ENCODE measurements around the gene RCOR2. TPM values are rescaled to one million over a fixed set of nuclear protein-coding genes. Genes with fewer than 3 reads are reported as not detected.

The RCOR2 gene
- total and polyA plus RNA-seq, 2 of the 13 experiments (the other 11 are each of a cell fraction or from before 2014, with no cell fraction given) = 8.3 to 8.5 TPM

DNA sequence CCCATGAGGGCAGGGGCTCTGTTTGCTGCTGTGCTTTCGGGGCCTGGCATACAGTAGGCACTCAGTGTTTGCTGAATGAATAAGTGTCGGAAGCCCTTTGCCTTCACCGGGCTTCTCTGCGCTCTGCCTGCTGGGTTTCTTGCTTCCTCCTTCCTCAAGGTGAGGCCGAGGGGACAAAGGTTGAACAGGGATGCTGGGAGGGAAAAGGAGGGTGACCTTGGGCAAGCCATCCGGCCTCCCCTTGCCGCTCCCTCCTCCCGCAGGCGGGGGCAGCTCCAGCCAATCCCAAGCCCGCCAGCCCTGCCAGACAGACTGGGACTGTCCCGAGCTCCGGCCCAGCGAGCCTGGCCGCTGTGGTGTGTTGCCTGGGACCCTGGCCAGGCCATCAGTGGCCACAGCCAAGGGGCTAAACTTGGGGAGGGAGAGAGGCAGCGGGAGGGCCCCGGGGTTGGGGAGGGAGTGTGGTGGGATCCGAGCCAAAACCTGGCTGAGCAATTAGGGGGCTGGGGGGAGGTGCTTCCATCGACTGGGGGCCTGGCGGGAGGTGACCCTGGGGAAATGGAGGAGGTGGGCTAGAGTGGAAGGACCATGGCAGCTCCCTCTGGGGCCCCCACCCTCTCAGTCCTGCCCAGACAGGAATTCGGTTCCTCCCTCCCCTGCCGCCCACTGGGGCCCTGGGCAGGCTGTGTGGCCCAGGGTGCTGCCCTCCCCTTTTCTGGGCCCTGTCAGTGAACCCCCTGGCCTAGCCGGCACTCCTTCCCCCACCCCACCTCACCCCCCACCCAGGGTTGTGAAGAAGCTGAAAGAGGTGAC lies 3.4 kb upstream of the RCOR2 start (continued):
- TF ChIP-seq SIN3A (IDR thresholded peaks at IDR 0.05; ENCODE audit: borderline replicate concordance, low read depth, low read length) (peak; percentile 27; the same call in 1 of the 2 replicates), GPN1 (CRISPR knock-in tag; IDR thresholded peaks at IDR 0.05; ENCODE audit: borderline replicate concordance) (no peak), CENPT (CRISPR knock-in tag; IDR thresholded peaks at IDR 0.05; ENCODE audit: low read depth) (no peak), ZNF234 (CRISPR knock-in tag; conservative IDR thresholded peaks at IDR 0.05) (no peak), ZBTB38 (CRISPR knock-in tag; IDR thresholded peaks at IDR 0.05) (no peak; the same call in 1 of the 2 replicates), ZBTB8A (CRISPR knock-in tag; IDR thresholded peaks at IDR 0.05; ENCODE audit: borderline replicate concordance, low read depth) (no peak), SKI (IDR thresholded peaks at IDR 0.05; ENCODE audit: partially characterized antibody) (no peak), ZNF224 (CRISPR knock-in tag; IDR thresholded peaks at IDR 0.05) (no peak), THAP11 (CRISPR knock-in tag; IDR thresholded peaks at IDR 0.05) (peak; percentile 34; the same call in 1 of the 2 replicates), NFYC (CRISPR knock-in tag; IDR thresholded peaks at IDR 0.05) (peak; percentile 71), RBM22 (optimal IDR thresholded peaks at IDR 0.05; ENCODE audit: low read length) (no peak), HNRNPUL1 (IDR thresholded peaks at IDR 0.05; ENCODE audit: low read depth, low read length) (no peak)
- TF ChIP-seq, protein P1, sequence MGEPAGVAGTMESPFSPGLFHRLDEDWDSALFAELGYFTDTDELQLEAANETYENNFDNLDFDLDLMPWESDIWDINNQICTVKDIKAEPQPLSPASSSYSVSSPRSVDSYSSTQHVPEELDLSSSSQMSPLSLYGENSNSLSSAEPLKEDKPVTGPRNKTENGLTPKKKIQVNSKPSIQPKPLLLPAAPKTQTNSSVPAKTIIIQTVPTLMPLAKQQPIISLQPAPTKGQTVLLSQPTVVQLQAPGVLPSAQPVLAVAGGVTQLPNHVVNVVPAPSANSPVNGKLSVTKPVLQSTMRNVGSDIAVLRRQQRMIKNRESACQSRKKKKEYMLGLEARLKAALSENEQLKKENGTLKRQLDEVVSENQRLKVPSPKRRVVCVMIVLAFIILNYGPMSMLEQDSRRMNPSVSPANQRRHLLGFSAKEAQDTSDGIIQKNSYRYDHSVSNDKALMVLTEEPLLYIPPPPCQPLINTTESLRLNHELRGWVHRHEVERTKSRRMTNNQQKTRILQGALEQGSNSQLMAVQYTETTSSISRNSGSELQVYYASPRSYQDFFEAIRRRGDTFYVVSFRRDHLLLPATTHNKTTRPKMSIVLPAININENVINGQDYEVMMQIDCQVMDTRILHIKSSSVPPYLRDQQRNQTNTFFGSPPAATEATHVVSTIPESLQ (CRISPR knock-in tag; conservative IDR thresholded peaks at IDR 0.05) = no peak
- TF ChIP-seq, protein P2, sequence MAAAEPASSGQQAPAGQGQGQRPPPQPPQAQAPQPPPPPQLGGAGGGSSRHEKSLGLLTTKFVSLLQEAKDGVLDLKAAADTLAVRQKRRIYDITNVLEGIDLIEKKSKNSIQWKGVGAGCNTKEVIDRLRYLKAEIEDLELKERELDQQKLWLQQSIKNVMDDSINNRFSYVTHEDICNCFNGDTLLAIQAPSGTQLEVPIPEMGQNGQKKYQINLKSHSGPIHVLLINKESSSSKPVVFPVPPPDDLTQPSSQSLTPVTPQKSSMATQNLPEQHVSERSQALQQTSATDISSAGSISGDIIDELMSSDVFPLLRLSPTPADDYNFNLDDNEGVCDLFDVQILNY (CRISPR knock-in tag; conservative IDR thresholded peaks at IDR 0.05) = no peak
- TF ChIP-seq, protein P3, sequence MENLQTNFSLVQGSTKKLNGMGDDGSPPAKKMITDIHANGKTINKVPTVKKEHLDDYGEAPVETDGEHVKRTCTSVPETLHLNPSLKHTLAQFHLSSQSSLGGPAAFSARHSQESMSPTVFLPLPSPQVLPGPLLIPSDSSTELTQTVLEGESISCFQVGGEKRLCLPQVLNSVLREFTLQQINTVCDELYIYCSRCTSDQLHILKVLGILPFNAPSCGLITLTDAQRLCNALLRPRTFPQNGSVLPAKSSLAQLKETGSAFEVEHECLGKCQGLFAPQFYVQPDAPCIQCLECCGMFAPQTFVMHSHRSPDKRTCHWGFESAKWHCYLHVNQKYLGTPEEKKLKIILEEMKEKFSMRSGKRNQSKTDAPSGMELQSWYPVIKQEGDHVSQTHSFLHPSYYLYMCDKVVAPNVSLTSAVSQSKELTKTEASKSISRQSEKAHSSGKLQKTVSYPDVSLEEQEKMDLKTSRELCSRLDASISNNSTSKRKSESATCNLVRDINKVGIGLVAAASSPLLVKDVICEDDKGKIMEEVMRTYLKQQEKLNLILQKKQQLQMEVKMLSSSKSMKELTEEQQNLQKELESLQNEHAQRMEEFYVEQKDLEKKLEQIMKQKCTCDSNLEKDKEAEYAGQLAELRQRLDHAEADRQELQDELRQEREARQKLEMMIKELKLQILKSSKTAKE (CRISPR knock-in tag; IDR thresholded peaks at IDR 0.05; ENCODE audit: borderline replicate concordance) = no peak; the same call in 1 of the 2 replicates
- TF ChIP-seq, protein P4, sequence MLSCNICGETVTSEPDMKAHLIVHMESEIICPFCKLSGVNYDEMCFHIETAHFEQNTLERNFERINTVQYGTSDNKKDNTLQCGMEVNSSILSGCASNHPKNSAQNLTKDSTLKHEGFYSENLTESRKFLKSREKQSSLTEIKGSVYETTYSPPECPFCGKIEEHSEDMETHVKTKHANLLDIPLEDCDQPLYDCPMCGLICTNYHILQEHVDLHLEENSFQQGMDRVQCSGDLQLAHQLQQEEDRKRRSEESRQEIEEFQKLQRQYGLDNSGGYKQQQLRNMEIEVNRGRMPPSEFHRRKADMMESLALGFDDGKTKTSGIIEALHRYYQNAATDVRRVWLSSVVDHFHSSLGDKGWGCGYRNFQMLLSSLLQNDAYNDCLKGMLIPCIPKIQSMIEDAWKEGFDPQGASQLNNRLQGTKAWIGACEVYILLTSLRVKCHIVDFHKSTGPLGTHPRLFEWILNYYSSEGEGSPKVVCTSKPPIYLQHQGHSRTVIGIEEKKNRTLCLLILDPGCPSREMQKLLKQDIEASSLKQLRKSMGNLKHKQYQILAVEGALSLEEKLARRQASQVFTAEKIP (CRISPR knock-in tag; IDR thresholded peaks at IDR 0.05; ENCODE audit: borderline replicate concordance) = no peak
- TF ChIP-seq, protein P5, sequence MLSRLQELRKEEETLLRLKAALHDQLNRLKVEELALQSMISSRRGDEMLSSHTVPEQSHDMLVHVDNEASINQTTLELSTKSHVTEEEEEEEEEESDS (CRISPR knock-in tag; IDR thresholded peaks at IDR 0.05; ENCODE audit: borderline replicate concordance) = no peak
- TF ChIP-seq, protein P6, sequence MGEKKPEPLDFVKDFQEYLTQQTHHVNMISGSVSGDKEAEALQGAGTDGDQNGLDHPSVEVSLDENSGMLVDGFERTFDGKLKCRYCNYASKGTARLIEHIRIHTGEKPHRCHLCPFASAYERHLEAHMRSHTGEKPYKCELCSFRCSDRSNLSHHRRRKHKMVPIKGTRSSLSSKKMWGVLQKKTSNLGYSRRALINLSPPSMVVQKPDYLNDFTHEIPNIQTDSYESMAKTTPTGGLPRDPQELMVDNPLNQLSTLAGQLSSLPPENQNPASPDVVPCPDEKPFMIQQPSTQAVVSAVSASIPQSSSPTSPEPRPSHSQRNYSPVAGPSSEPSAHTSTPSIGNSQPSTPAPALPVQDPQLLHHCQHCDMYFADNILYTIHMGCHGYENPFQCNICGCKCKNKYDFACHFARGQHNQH (CRISPR knock-in tag; IDR thresholded peaks at IDR 0.05) = no peak

Measured in HepG2 (cell line).